ENCODE results near the gene PFKFB3.

DNA sequence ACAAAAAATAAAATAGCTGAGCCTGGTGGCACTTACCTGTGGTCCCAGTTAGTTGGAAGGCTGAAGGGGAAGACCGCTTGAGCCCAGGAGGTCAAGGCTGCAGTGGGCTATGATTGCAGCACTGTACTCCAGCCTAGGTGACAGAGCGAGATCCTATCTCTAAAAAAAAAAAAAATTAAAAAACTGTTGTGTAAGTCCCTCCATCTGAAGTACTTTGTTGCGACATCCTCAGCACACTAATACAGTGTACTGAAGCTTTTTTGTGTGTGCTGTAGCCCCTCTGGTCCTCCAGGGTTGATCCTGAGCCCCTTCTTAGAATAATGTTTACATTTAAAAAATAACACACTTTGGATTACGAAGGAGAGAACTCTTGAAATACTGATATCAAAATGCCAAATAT, 71.3 kb downstream of the PFKFB3 start:
- TF ChIP-seq, protein P1, sequence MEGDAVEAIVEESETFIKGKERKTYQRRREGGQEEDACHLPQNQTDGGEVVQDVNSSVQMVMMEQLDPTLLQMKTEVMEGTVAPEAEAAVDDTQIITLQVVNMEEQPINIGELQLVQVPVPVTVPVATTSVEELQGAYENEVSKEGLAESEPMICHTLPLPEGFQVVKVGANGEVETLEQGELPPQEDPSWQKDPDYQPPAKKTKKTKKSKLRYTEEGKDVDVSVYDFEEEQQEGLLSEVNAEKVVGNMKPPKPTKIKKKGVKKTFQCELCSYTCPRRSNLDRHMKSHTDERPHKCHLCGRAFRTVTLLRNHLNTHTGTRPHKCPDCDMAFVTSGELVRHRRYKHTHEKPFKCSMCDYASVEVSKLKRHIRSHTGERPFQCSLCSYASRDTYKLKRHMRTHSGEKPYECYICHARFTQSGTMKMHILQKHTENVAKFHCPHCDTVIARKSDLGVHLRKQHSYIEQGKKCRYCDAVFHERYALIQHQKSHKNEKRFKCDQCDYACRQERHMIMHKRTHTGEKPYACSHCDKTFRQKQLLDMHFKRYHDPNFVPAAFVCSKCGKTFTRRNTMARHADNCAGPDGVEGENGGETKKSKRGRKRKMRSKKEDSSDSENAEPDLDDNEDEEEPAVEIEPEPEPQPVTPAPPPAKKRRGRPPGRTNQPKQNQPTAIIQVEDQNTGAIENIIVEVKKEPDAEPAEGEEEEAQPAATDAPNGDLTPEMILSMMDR (IDR thresholded peaks at IDR 0.05 in 8 of 11, conservative IDR thresholded peaks at IDR 0.05 in 3 of 11): no peak
- no peak for TF ChIP-seq POLR2A (IDR thresholded peaks at IDR 0.05)

Measured in spleen (tissue), 7 donors.